GM12801 (cell line): Measurements from ENCODE around the gene ZNF217.

Experiments used
- TF ChIP-seq, protein P1 (sequence below): IDR thresholded peaks from one replicate; pipeline ENCODE4 v1.5.1; 2011; ENCODE audit warnings: control low read depth; ENCODE audit not compliant: insufficient read length; ENCODE audit errors: extremely low read depth

The ZNF217 gene

GRCh38 chr20:53574259-53574789 is 19.3 kb downstream of the ZNF217 start:
- TF ChIP-seq, protein P1, sequence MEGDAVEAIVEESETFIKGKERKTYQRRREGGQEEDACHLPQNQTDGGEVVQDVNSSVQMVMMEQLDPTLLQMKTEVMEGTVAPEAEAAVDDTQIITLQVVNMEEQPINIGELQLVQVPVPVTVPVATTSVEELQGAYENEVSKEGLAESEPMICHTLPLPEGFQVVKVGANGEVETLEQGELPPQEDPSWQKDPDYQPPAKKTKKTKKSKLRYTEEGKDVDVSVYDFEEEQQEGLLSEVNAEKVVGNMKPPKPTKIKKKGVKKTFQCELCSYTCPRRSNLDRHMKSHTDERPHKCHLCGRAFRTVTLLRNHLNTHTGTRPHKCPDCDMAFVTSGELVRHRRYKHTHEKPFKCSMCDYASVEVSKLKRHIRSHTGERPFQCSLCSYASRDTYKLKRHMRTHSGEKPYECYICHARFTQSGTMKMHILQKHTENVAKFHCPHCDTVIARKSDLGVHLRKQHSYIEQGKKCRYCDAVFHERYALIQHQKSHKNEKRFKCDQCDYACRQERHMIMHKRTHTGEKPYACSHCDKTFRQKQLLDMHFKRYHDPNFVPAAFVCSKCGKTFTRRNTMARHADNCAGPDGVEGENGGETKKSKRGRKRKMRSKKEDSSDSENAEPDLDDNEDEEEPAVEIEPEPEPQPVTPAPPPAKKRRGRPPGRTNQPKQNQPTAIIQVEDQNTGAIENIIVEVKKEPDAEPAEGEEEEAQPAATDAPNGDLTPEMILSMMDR = no peak

- TF ChIP-seq, protein P1 = no peak
These were observed 21.9 kb downstream of the ZNF217 start for GRCh38 chr20:53571555-53572286.

DNA sequence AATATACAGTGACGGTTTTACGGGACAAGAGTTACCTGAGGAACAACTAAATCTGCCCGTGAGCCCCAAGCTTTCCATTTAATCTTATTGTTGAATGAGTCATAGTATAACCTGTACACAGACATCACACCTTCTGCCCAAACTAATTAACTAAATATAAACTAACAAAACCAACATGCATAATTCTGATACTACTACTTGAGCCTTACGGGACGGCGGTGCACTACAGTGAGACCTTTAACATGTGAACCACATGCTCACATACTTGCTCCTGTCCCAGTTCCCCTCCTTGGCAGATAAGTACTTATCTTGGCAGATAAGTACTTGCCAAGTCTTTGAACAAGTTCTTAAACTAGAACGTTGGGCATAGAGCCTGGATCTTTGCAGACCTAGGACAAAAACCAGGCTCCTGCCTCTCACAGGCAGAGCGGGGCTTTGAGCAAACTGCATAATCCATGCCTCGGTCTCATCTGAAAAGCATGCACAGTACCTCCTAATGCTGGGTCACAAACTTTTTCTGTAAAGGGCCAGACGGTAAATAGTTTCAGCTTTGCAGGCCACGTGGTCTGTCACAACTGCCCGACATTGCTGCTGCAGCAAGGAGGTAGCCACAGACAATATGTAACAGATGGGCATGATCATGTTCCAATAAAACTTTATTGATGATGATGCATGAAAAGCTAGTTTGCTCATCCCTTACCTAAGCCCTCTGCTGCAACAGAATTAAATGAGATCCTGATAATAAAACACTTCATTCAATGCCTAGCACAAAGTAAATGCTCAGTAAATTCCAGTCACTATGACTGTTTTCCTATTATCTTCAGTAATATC is 23.0 kb downstream of the ZNF217 start:
- TF ChIP-seq, protein P1 = no peak

DNA sequence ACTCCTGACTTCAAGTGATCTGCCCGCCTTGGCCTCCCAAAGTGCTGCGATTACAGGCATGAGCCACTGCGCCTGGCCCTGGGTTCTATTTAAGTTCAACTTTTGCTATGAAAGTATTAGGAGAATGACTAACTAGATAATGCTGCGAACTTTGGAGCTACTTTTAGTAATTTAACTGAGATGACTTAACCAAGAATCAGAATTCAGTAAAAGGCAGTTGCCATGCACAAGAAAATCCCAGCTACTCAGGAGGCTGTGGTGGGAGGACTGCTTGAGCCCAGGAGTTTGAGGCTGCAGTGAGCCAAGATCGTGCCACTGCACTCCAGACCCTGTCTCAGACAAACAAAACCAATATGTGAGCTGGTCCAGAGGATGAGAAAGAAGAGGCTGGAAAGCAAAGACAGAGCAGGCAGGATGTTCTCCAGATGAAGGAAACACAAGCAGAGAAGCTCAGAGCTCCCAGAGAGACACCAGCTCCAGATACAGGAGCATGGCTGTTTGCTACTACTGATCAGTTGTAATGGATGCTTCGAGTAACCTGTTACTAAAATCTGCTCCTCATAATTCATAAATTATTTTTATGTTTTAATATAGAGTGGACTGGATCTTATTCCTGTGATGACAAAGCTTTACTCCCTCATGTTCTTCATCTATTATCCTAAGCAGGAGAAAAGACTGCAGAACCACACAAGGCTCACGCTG is 23.9 kb downstream of the ZNF217 start:
- TF ChIP-seq, protein P1 = no peak

- TF ChIP-seq, protein P1 = no peak
These were observed 24.6 kb downstream of the ZNF217 start for GRCh38 chr20:53569005-53569404.

- TF ChIP-seq, protein P1 = no peak
These were observed 25.3 kb downstream of the ZNF217 start for GRCh38 chr20:53568351-53568750.
